Activated T-helper 2 cell treated with anti-CD3 and anti-CD28 coated beads, Interferon-gamma antibody, Interleukin-2, Interleukin-4, amounts not matched to agents 10 μg/mL and 5 μg/mL and 100 μg/mL, durations not matched to agents 14 hours and 24 hours and 36 hours (primary cell): ENCODE measurements around the gene MRPL30. TPM values are rescaled to one million over a fixed set of nuclear protein-coding genes. Genes with fewer than 3 reads are reported as not detected.
"Not testable (repeated sequence)": the region's sequence is repeated elsewhere in the genome, so short reads cannot be mapped to it uniquely, and the experiment has no call there.

ENCODE experiments used
- DNase-seq: peaks from one replicate; pipeline ENCODE4 v3.0.0; 2021; ENCODE audit warnings: low spot score
- H3K27ac Mint-ChIP-seq: one replicate; pipeline ENCODE4 v1.8.0; 2021; ENCODE audit warnings: mixed read lengths
- H3K27me3 Mint-ChIP-seq: one replicate; pipeline ENCODE4 v1.8.0; 2021; ENCODE audit warnings: low read depth, mixed read lengths
- H3K36me3 Mint-ChIP-seq: one replicate; pipeline ENCODE4 v1.8.0; 2021; ENCODE audit warnings: low read depth, mixed read lengths
- H3K4me1 Mint-ChIP-seq: one replicate; pipeline ENCODE4 v1.8.0; 2021; ENCODE audit warnings: low read depth, mixed read lengths
- H3K4me3 Mint-ChIP-seq: one replicate; pipeline ENCODE4 v1.8.0; 2021; ENCODE audit warnings: low read depth, mild to moderate bottlenecking, moderate library complexity, mixed read lengths
- H3K9me3 Mint-ChIP-seq: one replicate; pipeline ENCODE4 v1.8.0; 2021; ENCODE audit warnings: mixed read lengths
- intact Hi-C: fragments of 100-400 bp; cut with micrococcal nuclease; formaldehyde crosslinking; loops from one replicate; pipeline ENCODE4 v1.15.1; 2023
- total RNA-seq: library from RNA; stranded (reverse); gene quantifications from 2 replicates; pipeline ENCODE4 v1.2.3, GENCODE V29; 2022

MRPL30 gene
- total RNA-seq, 1 donor from 2014 or later = 29.4 TPM

GRCh38 chr2:99198103-99198841, 17.3 kb downstream of the MRPL30 start:
- Mint-ChIP-seq H3K27ac (no peak overlapping the region), H3K4me1 (no peaks in the 10 kb centered on the region), H3K36me3 (peaks cover 21% of the 10 kb centered on the region), H3K9me3 (no peaks in the 10 kb centered on the region), H3K27me3 (no peaks in the 10 kb centered on the region), H3K4me3 (no peak overlapping the region)
- no peak for DNase-seq
- intact Hi-C loops = no loop called here

- H3K27me3 Mint-ChIP-seq = no peaks in the 10 kb centered on the region
- no peaks in the 10 kb centered on the region for H3K9me3 Mint-ChIP-seq
- no peak overlapping the region for H3K4me3 Mint-ChIP-seq
- H3K27ac Mint-ChIP-seq = no peak overlapping the region
- intact Hi-C loops = no loop called here
- peaks cover 16% of the 10 kb centered on the region for H3K36me3 Mint-ChIP-seq
- no peak for DNase-seq
- no peaks in the 10 kb centered on the region for H3K4me1 Mint-ChIP-seq
Observed at GRCh38 chr2:99200076-99200800, 19.3 kb downstream of the MRPL30 start.

GRCh38 chr2:99201959-99202678, 21.1 kb downstream of the MRPL30 start:
- intact Hi-C loops = no loop called here
- H3K27me3 Mint-ChIP-seq = no peaks in the 10 kb centered on the region
- H3K9me3 Mint-ChIP-seq = peaks cover 8% of the 10 kb centered on the region

GRCh38 chr2:99205491-99205890, 24.5 kb downstream of the MRPL30 start:
- peaks cover 8% of the 10 kb centered on the region for H3K9me3 Mint-ChIP-seq
- no peak for DNase-seq
- intact Hi-C loops = no loop called here
- no peaks in the 10 kb centered on the region for H3K27me3 Mint-ChIP-seq
- peaks cover 3% of the 10 kb centered on the region for H3K4me1 Mint-ChIP-seq
- H3K4me3 Mint-ChIP-seq = no peak overlapping the region
- H3K27ac Mint-ChIP-seq = no peak overlapping the region
- peaks cover 4% of the 10 kb centered on the region for H3K36me3 Mint-ChIP-seq

More at GRCh38 chr2:99201959-99202678, 21.1 kb downstream of the MRPL30 start:
- H3K36me3 Mint-ChIP-seq = peaks cover 9% of the 10 kb centered on the region
- H3K4me1 Mint-ChIP-seq = no peaks in the 10 kb centered on the region
- no peak overlapping the region for H3K27ac Mint-ChIP-seq
- DNase-seq = no peak
- H3K4me3 Mint-ChIP-seq = no peak overlapping the region

- Mint-ChIP-seq H3K27ac (no peak overlapping the region), H3K36me3 (no peaks in the 10 kb centered on the region), H3K4me3 (no peak overlapping the region), H3K4me1 (peaks cover 4% of the 10 kb centered on the region), H3K27me3 (no peaks in the 10 kb centered on the region), H3K9me3 (no peaks in the 10 kb centered on the region)
- DNase-seq = no peak
- intact Hi-C loops = no loop called here
Observed at GRCh38 chr2:99216096-99216495, 35.1 kb downstream of the MRPL30 start.

- H3K9me3 Mint-ChIP-seq = no peaks in the 10 kb centered on the region
- H3K27me3 Mint-ChIP-seq = no peaks in the 10 kb centered on the region
- H3K36me3 Mint-ChIP-seq = no peaks in the 10 kb centered on the region
- no peak for DNase-seq
- intact Hi-C loops = no loop called here
- peaks cover 4% of the 10 kb centered on the region for H3K4me1 Mint-ChIP-seq
- no peak overlapping the region for H3K4me3 Mint-ChIP-seq
- no peak overlapping the region for H3K27ac Mint-ChIP-seq
Observed at GRCh38 chr2:99217929-99218501, 37.0 kb downstream of the MRPL30 start.

- H3K9me3 Mint-ChIP-seq, H3K4me1 Mint-ChIP-seq, H3K4me3 Mint-ChIP-seq, H3K27me3 Mint-ChIP-seq, DNase-seq, intact Hi-C loops, H3K27ac Mint-ChIP-seq, H3K36me3 Mint-ChIP-seq: not testable (repeated sequence)
Observed at GRCh38 chr2:99233177-99233576, 52.2 kb downstream of the MRPL30 start.

GRCh38 chr2:99238599-99238998, 57.6 kb downstream of the MRPL30 start:
- H3K4me1 Mint-ChIP-seq = no peaks in the 10 kb centered on the region
- H3K36me3 Mint-ChIP-seq = no peaks in the 10 kb centered on the region
- no peaks in the 10 kb centered on the region for H3K9me3 Mint-ChIP-seq
- intact Hi-C loops = no loop called here
- no peak overlapping the region for H3K27ac Mint-ChIP-seq
- H3K27me3 Mint-ChIP-seq = no peaks in the 10 kb centered on the region
- H3K4me3 Mint-ChIP-seq = no peak overlapping the region
- DNase-seq = no peak

GRCh38 chr2:99240431-99240830, 59.4 kb downstream of the MRPL30 start:
- no peaks in the 10 kb centered on the region for H3K4me1 Mint-ChIP-seq
- no peak for DNase-seq
- no peak overlapping the region for H3K4me3 Mint-ChIP-seq
- H3K9me3 Mint-ChIP-seq = no peaks in the 10 kb centered on the region
- no peak overlapping the region for H3K27ac Mint-ChIP-seq
- no peaks in the 10 kb centered on the region for H3K27me3 Mint-ChIP-seq
- H3K36me3 Mint-ChIP-seq = no peaks in the 10 kb centered on the region
- intact Hi-C loops = no loop called here

GRCh38 chr2:99242151-99242550, 61.2 kb downstream of the MRPL30 start:
- H3K27me3 Mint-ChIP-seq = no peaks in the 10 kb centered on the region
- no peak overlapping the region for H3K27ac Mint-ChIP-seq
- H3K9me3 Mint-ChIP-seq = no peaks in the 10 kb centered on the region
- DNase-seq = no peak
- no peaks in the 10 kb centered on the region for H3K36me3 Mint-ChIP-seq
- intact Hi-C loops = no loop called here
- H3K4me1 Mint-ChIP-seq = no peaks in the 10 kb centered on the region
- H3K4me3 Mint-ChIP-seq = no peak overlapping the region
